Small intestine (tissue), 7 donors: ENCODE results near the gene OR2V2. TPM values are rescaled to one million over a fixed set of nuclear protein-coding genes. Genes with fewer than 3 reads are reported as not detected.
"Not testable (repeated sequence)": the region's sequence is repeated elsewhere in the genome, so short reads cannot be mapped to it uniquely, and the experiment has no call there.

ENCODE experiments used
- DNase-seq, 2 donors: peaks; one replicate each; pipeline versions ENCODE4 v3.0.0 to v3.0.0-alpha.2; 2013
- FAIRE-seq: peaks from 2 replicates; lab custom pipeline; 2012; peaks lifted over from hg19 to GRCh38; lab: Jason Lieb, UNC
- H3K27ac ChIP-seq, 3 donors: one replicate each; pipeline ENCODE4 v1.5.1; 2013; ENCODE audit warnings: low read length in 2 of 3, mild to moderate bottlenecking in 2 of 3, control low read depth in 1 of 3, inconsistent platforms in 1 of 3, low read depth in 1 of 3, moderate library complexity in 1 of 3
- H3K27me3 ChIP-seq, 3 donors: one replicate each; pipeline ENCODE4 v1.6.1; 2013; ENCODE audit warnings: low read length in 3 of 3, inconsistent platforms in 1 of 3; ENCODE audit not compliant: control insufficient read depth in 3 of 3, insufficient read depth in 3 of 3
- H3K36me3 ChIP-seq, 3 donors: one replicate each; pipeline ENCODE4 v1.6.1; 2013; ENCODE audit warnings: low read length in 3 of 3, inconsistent platforms in 1 of 3, low read depth in 1 of 3, mild to moderate bottlenecking in 1 of 3, moderate library complexity in 1 of 3; ENCODE audit not compliant: control insufficient read depth in 3 of 3, insufficient read depth in 2 of 3
- H3K4me1 ChIP-seq, 3 donors: one replicate each; pipeline ENCODE4 v1.6.1; 2013; ENCODE audit warnings: low read length in 2 of 3, inconsistent platforms in 1 of 3, low read depth in 1 of 3, mild to moderate bottlenecking in 1 of 3, moderate library complexity in 1 of 3; ENCODE audit not compliant: control insufficient read depth in 3 of 3, insufficient read depth in 2 of 3
- H3K4me3 ChIP-seq, 3 donors: one replicate each; pipeline ENCODE4 v1.5.1; 2013; ENCODE audit warnings: low read length in 3 of 3, control low read depth in 1 of 3, inconsistent platforms in 1 of 3, low read depth in 1 of 3, mild to moderate bottlenecking in 1 of 3, moderate library complexity in 1 of 3
- H3K9me3 ChIP-seq, 2 donors: one replicate each; pipeline ENCODE4 v1.6.1; 2013; ENCODE audit warnings: low read depth in 1 of 2, low read length in 1 of 2; ENCODE audit not compliant: control insufficient read depth in 2 of 2, insufficient read depth in 1 of 2
- WGBS, 3 donors: extraction: QIAGEN DNeasy Blood & Tissue Kit; methylation state at CpG; one replicate each; pipeline ENCODE4 v1.1.7; 2013; 5-methylcytosine and 5-hydroxymethylcytosine counted together
- polyA plus RNA-seq, 4 donors: library from polyadenylated mRNA; stranded (reverse) in 3 of 4; unstranded in 1 of 4; fragments of 200-250 nt in 3 of 4; fragments of 120-200 nt in 1 of 4; gene quantifications; one replicate each; pipeline versions ENCODE4 v1.2.1 to v1.2.3, GENCODE V29; 2013
- donor health status: healthy with polysubstance abuse.
- donor health status: control.
- donor health status: control.
- donor health status: Bipolar disorder and iron deficiency.
- donor health status: healthy.

Gene OR2V2
- polyA plus RNA-seq, 4 donors = not detected

- no peak overlapping the region for H3K4me3 ChIP-seq
- no peak overlapping the region for H3K27ac ChIP-seq
- H3K9me3 ChIP-seq = peaks cover 0 to 5% of the 10 kb centered on the region in 2 donors
- no peaks in the 10 kb centered on the region for H3K4me1 ChIP-seq
- FAIRE-seq (no peak), DNase-seq (no peak)
- H3K36me3 ChIP-seq = no peaks in the 10 kb centered on the region
- peaks cover 7 to 86% (median 24%) of the 10 kb centered on the region in 3 donors for H3K27me3 ChIP-seq
- 29 to 34% (median 34%) methylated on average over 14 of the region's 14 CpGs for WGBS, 3 donors
Measured at GRCh38 chr5:181168595-181169118, 21.3 kb downstream of the OR2V2 start.

GRCh38 chr5:181169459-181170236, 22.3 kb downstream of the OR2V2 start:
- 4 to 11% (median 7%) methylated on average over 46 to 50 of the region's 50 CpGs for WGBS, 3 donors
- not testable (repeated sequence) for H3K9me3 ChIP-seq, H3K27ac ChIP-seq, H3K4me1 ChIP-seq, H3K36me3 ChIP-seq, FAIRE-seq
- peak in 1 of 2 donors; percentile 58 for DNase-seq
- peaks cover 7 to 89% (median 25%) of the 10 kb centered on the region in 3 donors for H3K27me3 ChIP-seq
- peak overlapping the region in 1 of 3 donors; percentile 27 for H3K4me3 ChIP-seq

GRCh38 chr5:181170237-181170825, 22.9 kb downstream of the OR2V2 start:
- Histone ChIP-seq H3K27ac (no peak overlapping the region), H3K36me3 (no peaks in the 10 kb centered on the region), H3K4me1 (no peaks in the 10 kb centered on the region), H3K4me3 (peak overlapping the region in 1 of 3 donors; percentile 27), H3K9me3 (no peaks in the 10 kb centered on the region), H3K27me3 (peaks cover 7 to 82% (median 27%) of the 10 kb centered on the region in 3 donors)
- no peak for FAIRE-seq
- peak in 1 of 2 donors; percentile 71 for DNase-seq
- 8 to 16% (median 11%) methylated on average over 33 of the region's 33 CpGs for WGBS, 3 donors

GRCh38 chr5:181170996-181171395, 23.6 kb downstream of the OR2V2 start:
- no peak for DNase-seq
- no peaks in the 10 kb centered on the region for H3K9me3 ChIP-seq
- no peaks in the 10 kb centered on the region for H3K4me1 ChIP-seq
- H3K36me3 ChIP-seq = no peaks in the 10 kb centered on the region
- H3K27ac ChIP-seq = no peak overlapping the region
- FAIRE-seq = no peak
- WGBS, 3 donors = 41 to 47% (median 41%) methylated on average over 6 of the region's 6 CpGs
- peaks cover 7 to 75% (median 27%) of the 10 kb centered on the region in 3 donors for H3K27me3 ChIP-seq
- no peak overlapping the region for H3K4me3 ChIP-seq

GRCh38 chr5:181171782-181172181, 24.4 kb downstream of the OR2V2 start:
- H3K27me3 ChIP-seq = peaks cover 7 to 71% (median 27%) of the 10 kb centered on the region in 3 donors
- no peak for DNase-seq
- FAIRE-seq = no peak
- H3K4me3 ChIP-seq = no peak overlapping the region
- H3K36me3 ChIP-seq = no peaks in the 10 kb centered on the region
- no peaks in the 10 kb centered on the region for H3K4me1 ChIP-seq
- 33 to 52% (median 37%) methylated on average over 3 of the region's 3 CpGs for WGBS, 3 donors
- no peaks in the 10 kb centered on the region for H3K9me3 ChIP-seq
- no peak overlapping the region for H3K27ac ChIP-seq

- Histone ChIP-seq H3K27ac (no peak overlapping the region), H3K4me3 (no peak overlapping the region), H3K4me1 (no peaks in the 10 kb centered on the region), H3K27me3 (peaks cover 7 to 68% (median 27%) of the 10 kb centered on the region in 3 donors), H3K9me3 (no peaks in the 10 kb centered on the region), H3K36me3 (no peaks in the 10 kb centered on the region)
- FAIRE-seq = no peak
- DNase-seq = peak in 1 of 2 donors; percentile 18
- WGBS, 3 donors = 12 to 18% (median 13%) methylated on average over 11 of the region's 11 CpGs
Measured at GRCh38 chr5:181173027-181173419, 25.6 kb downstream of the OR2V2 start.

- 5 to 11% (median 10%) methylated on average over 49 to 50 of the region's 50 CpGs for WGBS, 3 donors
- DNase-seq (peak; percentile 23 to 58), FAIRE-seq (no peak)
- Histone ChIP-seq H3K27ac (no peak overlapping the region), H3K9me3 (no peaks in the 10 kb centered on the region), H3K4me1 (no peaks in the 10 kb centered on the region), H3K27me3 (peaks cover 7 to 63% (median 27%) of the 10 kb centered on the region in 3 donors), H3K36me3 (no peaks in the 10 kb centered on the region), H3K4me3 (no peak overlapping the region)
Measured at GRCh38 chr5:181173420-181174342, 26.3 kb downstream of the OR2V2 start.
